A549 treated with Hydrocortisone at 1 μM for 4 hours (cell line): Measurements from ENCODE around the gene SPANXN1. TPM values are rescaled to one million over a fixed set of nuclear protein-coding genes. Genes with fewer than 3 reads are reported as not detected.

Experiments used
- total RNA-seq: library from RNA; stranded (reverse); fragments of 200-300 nt; extraction: Qiagen RNA extraction; gene quantifications from 5 replicates; pipeline ENCODE4 v1.2.3, GENCODE V29; 2022

SPANXN1 gene, protein sequence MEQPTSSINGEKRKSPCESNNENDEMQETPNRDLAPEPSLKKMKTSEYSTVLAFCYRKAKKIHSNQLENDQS
- not detected in 5 replicates for total RNA-seq

DNA sequence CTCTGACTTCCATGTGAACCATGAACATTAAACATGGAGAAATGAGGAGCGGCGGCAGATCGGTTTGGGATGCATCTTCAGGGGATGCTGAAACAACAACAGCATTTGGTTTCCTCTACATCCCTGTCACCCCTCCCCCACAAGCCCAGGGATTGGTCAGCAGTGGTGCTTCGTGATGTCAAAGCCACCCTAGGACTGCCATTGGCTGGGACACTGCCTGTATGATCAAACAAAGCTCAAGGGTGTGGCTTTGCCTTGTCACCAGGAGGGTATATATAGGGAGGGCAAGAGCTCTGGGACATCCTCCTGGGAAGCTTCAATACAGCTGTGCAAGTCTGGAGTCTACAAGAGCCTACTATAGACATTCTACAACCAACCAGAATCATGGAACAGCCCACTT lies at the start of gene SPANXN1:
SPANXN1 (plus strand) TSS at position 301 of the 400 bp plus-strand sequence; CDS start at position 385, 84 bp downstream.

